ENCODE results near the gene SYT11. TPM values are rescaled to one million over a fixed set of nuclear protein-coding genes. Genes with fewer than 3 reads are reported as not detected.

Gene SYT11
- total and polyA plus RNA-seq, 2 of the 8 experiments (the other 6 are each of a cell fraction or from before 2014, with no cell fraction given), result 7.2 to 9.6 TPM

GRCh38 chr1:155899683-155900082 lies 40.3 kb downstream of the SYT11 start:
- ChIA-PET CTCF (ENCODE audit: partially characterized antibody) (interaction anchor here (0.6 to 0.7 kb wide), 2 partner anchors 43 to 1073 kb away, joined by 3 read pairs; no protein-coding TSS in a partner anchor), POLR2A (ENCODE audit: partially characterized antibody) (interaction anchor here (1.1 to 1.3 kb wide), 3 partner anchors 11 to 14 kb away, joined by 3 to 4 read pairs (median 4); no protein-coding TSS in a partner anchor)
- peaks cover 16 to 57% (median 35%) of the 10 kb centered on the region in 4 experiments for H3K36me3 ChIP-seq (ENCODE audit: control insufficient read depth in 2 of 4, insufficient read depth in 4 of 4, low read length in 3 of 4)
- H2BK5ac ChIP-seq (ENCODE audit: low read depth, low read length), result no peak overlapping the region
- no peak overlapping the region for H4K5ac ChIP-seq (ENCODE audit: insufficient read length, low read depth, low read length)
- no peak overlapping the region for H3K18ac ChIP-seq (ENCODE audit: extremely low read depth, low read length)
- DNase-seq (ENCODE audit: low read depth in 1 of 2, low spot score in 2 of 2), result no peak
- H3K27me3 ChIP-seq (replicated peaks in 1 of 4; ENCODE audit: control insufficient read depth in 3 of 4, extremely low read depth in 1 of 4, insufficient read depth in 3 of 4, low read length in 3 of 4), result no peaks in the 10 kb centered on the region
- no peak overlapping the region for H3K23ac ChIP-seq (ENCODE audit: insufficient read length)
- no peak overlapping the region for H3K27ac ChIP-seq (ENCODE audit: low read depth, low read length)
- H3K4me2 ChIP-seq (ENCODE audit: insufficient read depth in 1 of 2, low read depth in 2 of 2, low read length in 2 of 2), result no peak overlapping the region
- no peaks in the 10 kb centered on the region for H3K23me2 ChIP-seq (ENCODE audit: low read depth, low read length)
- H4K91ac ChIP-seq (replicated peaks; ENCODE audit: insufficient read length, low read length), result no peak overlapping the region
- H2AFZ ChIP-seq (ENCODE audit: low read length), result no peak overlapping the region
- TF ChIP-seq KDM4A (IDR thresholded peaks at IDR 0.05; ENCODE audit: low read depth, low read length, severe bottlenecking) (no peak), CHD1 (IDR thresholded peaks at IDR 0.05; ENCODE audit: low read depth, low read length) (no peak), MAFK (IDR thresholded peaks at IDR 0.05; ENCODE audit: low read depth, low read length) (no peak), NANOG (IDR thresholded peaks at IDR 0.05; ENCODE audit: insufficient read depth, low read depth, low read length, poor library complexity, severe bottlenecking) (no peak), JUND (IDR thresholded peaks at IDR 0.05; ENCODE audit: low read length) (no peak)
- no peak overlapping the region for H4K8ac ChIP-seq (ENCODE audit: extremely low read depth, insufficient read depth, low read length)
- no peak overlapping the region for H3K4me3 ChIP-seq (ENCODE audit: extremely low read depth in 1 of 4, insufficient read depth in 2 of 4, low read depth in 3 of 4, low read length in 4 of 4)
- H3K9me3 ChIP-seq (ENCODE audit: insufficient read depth in 2 of 2, low read depth in 1 of 2, low read length in 1 of 2), result no peaks in the 10 kb centered on the region
- no peak overlapping the region for H3K14ac ChIP-seq (ENCODE audit: insufficient read length)
- no peak overlapping the region for H2BK20ac ChIP-seq (ENCODE audit: low read length)
- no peak overlapping the region for H3K9ac ChIP-seq (replicated peaks in 1 of 4; ENCODE audit: extremely low read depth in 1 of 4, low read depth in 3 of 4, low read length in 3 of 4)
- H4K20me1 ChIP-seq (replicated peaks in 1 of 2; ENCODE audit: control insufficient read depth in 1 of 2, insufficient read depth in 2 of 2, low read length in 2 of 2), result no peaks in the 10 kb centered on the region
- no peak for FAIRE-seq
- H2BK12ac ChIP-seq (ENCODE audit: low read depth, low read length), result no peak overlapping the region
- no peak overlapping the region for H3K4ac ChIP-seq (replicated peaks; ENCODE audit: insufficient read length, low read depth, low read length)
- H3K79me1 ChIP-seq (ENCODE audit: low read depth, low read length), result no peaks in the 10 kb centered on the region
- no peak overlapping the region for H2BK120ac ChIP-seq (replicated peaks; ENCODE audit: low read depth, low read length)
- no peak overlapping the region for H3K56ac ChIP-seq (replicated peaks; ENCODE audit: insufficient read length, low read depth, low read length)
- no peak overlapping the region for H2AK5ac ChIP-seq (ENCODE audit: low read depth, low read length)
- H2BK15ac ChIP-seq (ENCODE audit: low read length), result no peak overlapping the region
- WGBS, 2 experiments (ENCODE audit: extremely low coverage in 1 of 2, insufficient coverage in 1 of 2, insufficient read length in 1 of 2, insufficient replicate concordance in 2 of 2, low coverage in 1 of 2, low lambda C conversion rate in 2 of 2, missing lambda C conversion rate in 1 of 2), result 95% methylated on average over 2 of the region's 2 CpGs; no CpG with 5 or more reads in 1 of the 2 experiments
- H3K4me1 ChIP-seq (replicated peaks in 1 of 4; ENCODE audit: control insufficient read depth in 3 of 4, insufficient read depth in 4 of 4, low read length in 3 of 4), result no peaks in the 10 kb centered on the region
- H3K79me2 ChIP-seq (ENCODE audit: control insufficient read depth in 1 of 2, insufficient read depth in 2 of 2, low read length in 2 of 2), result no peaks in the 10 kb centered on the region
